ENCODE results near the gene BNIP1.
A peak's percentile ranks its signal among the peaks of the same experiment; 100 is the strongest.
"Not testable (repeated sequence)": the region's sequence is repeated elsewhere in the genome, so short reads cannot be mapped to it uniquely, and the experiment has no call there.

The BNIP1 gene, protein sequence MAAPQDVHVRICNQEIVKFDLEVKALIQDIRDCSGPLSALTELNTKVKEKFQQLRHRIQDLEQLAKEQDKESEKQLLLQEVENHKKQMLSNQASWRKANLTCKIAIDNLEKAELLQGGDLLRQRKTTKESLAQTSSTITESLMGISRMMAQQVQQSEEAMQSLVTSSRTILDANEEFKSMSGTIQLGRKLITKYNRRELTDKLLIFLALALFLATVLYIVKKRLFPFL

DNA sequence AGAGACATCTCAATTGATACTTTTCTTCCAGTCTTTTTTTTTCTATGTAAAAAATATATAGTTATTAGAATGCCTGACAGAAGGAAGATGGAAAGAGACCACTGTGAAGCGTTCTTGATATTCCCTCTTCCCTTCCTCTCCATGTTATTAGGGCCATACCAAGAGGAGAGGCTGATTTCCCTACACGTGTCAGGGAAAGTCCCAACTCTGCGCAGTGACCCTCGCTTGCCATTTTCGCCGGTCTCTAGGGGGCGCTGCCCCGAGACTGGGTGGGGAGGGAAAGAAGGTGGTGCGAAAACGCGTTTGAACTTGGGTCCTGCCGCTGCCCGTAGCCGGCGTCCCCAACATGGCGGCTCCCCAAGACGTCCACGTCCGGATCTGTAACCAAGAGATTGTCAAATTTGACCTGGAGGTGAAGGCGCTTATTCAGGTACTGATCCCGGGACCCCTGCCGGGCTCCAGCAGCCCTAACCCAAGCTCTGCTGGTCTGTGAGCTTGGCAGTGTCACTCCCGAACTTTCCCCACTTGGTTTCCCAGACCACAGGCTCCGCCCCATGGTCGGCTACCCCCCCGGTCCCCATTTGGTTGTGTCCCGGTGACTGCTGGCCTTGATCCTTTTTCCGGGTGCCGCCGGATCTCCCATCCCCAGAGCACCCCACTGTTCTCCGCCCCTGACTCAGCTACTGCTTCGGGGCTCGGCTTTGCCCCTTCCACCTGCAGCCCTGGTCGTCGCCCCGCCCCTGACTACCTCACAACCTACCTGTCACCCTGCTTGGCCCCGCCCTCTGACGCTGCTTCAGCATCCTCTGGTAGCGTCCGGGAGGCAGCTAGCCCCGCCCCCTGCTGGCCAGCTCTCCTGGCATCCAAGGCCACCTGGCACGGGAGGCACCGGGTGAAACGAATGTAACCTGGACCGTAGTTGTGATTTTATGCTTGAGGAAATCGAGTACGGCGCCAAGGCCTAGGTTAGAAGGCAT is at the start of gene BNIP1:
BNIP1 (plus strand) TSS at position 332 of the 977 bp plus-strand sequence; CDS start at position 347, 15 bp downstream.
- peak; percentile 92 to 96 (median 93) for DNase-seq (ENCODE audit: low read depth in 3 of 3)

DNA sequence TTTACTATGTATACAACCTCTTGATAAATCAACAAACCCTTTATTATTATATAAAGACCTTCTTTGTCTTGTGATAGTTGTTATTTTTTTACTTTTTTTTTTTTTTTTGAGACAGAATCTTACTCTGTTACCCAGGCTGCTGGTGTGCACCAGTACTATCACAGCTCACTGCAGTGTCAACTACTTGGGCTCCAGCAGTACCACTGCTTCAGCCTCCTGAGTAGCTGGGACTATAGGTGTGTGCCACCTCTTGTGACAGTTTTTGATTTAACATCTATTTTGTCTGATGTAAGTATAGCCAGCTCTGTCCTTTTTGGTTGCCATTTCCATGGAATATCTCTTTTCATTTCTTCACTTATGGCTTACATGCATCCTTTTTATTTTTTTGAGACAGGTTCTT is 45.5 kb upstream of the BNIP1 start:
- no peak for DNase-seq (ENCODE audit: low read depth in 3 of 3)

DNA sequence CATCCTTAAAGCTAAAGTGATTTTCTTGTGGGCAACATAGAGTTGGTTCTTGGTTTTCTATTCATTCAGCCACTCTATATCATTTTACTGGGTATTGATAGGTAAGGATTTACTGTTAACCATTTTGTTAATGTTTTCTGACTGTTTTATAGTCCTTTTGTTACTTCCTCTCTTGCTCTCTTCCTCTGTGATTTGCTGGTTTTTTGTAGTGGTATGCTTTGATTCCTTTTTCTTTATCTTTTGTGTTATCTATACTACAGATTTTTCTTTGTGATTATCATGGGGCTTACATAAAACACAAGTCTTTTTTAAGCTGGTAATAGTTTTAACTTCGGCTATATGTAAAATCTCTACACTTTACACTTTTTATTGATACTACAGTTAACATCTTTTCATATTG is 44.9 kb upstream of the BNIP1 start:
- no peak for DNase-seq (ENCODE audit: low read depth in 3 of 3)

DNA sequence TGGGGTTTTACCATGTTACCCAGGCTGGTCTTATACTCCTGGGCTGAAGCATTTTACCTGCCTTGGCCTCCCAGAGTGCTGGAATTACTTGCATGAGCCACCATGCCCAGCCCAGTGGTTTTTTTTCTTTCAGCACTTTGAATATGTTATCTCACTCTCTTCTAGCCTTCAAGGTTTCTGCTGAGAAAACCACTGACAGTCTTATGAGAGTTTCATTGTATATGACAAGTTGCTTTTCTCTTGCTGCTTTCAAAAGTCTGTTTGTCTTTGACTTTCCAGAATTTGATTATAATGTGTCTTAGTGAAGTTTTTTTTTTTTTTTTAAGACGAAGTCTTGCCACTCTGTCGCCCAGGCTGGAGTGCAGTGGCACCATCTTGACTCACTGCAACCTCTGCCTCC is 43.1 kb upstream of the BNIP1 start:
- DNase-seq (ENCODE audit: low read depth in 3 of 3): no peak

DNA sequence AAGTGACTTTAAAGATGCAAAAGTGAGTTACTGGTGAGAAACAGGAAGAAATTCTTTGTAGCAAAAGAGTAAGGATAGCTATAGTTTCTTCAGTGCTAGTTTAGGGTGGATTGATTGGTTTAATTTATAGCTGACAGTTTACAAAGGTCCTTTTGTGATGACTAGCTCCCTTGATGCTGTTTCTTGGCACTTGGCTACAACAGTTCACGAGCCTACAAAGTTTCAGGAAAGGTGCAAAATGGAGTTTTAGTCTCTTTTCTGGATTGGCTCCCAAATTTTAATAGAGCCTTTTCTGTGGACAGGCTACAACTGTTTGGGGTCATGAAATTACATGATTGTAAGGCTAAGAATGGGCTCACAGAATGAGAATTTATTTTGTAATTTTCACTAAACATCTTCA is 40.9 kb upstream of the BNIP1 start:
- DNase-seq (ENCODE audit: low read depth in 3 of 3): no peak

DNA sequence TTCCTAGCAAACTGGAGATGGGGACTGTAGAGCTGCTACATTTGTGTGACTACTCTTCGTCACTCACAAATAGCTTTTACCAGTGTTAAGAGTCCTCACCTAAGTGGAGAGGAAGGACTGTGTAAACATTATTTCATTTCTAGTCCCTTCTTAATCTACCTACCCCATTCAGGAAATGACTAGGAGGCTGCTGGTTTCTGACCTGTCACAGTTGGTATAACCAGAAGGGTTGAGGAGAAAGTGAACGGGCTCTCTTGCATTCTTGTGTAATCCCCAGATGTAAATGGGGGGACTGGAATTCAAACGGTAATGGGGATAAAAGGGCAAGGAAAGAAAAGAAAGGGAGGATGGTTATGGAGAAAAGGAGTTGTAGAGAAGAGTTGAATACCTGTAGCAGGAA is 35.4 kb upstream of the BNIP1 start:
- no peak for DNase-seq (ENCODE audit: low read depth in 3 of 3)

DNA sequence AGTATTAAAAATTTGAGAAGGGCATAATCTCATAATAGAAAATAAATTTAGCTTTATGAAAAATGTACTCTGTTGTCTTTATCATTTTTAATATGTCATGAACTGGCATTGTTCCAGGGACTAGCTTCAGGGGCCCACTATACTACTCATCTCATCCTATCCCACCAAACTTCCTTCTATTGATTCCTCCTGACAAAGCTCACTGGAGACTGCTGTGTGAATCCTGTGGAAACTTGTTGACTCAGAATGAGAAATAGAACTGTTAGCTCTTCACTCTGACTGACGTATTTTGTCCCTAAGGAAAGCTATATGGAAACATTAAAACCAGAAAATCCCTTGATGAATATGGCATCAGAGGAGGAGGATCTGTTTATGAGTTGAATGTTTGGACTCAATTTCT is 29.8 kb upstream of the BNIP1 start:
- DNase-seq (ENCODE audit: low read depth in 3 of 3): no peak

DNA sequence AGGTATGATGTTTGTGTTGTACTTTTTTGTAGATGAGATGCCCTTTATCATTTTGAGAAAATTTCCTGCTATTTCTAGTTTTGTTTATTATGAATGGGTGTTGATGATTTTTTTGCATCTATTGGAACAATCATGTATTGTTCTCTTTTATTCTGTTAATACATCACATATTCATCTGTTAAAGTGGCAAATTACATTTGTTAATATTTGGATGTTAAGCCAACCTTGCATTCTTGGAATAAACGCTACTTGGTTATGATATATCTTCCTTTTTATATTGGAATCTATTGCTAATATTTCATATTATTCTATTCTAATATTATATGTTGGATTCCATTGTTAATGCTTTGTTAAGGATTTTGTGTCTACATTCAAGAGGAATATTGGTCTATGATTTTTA is 24.6 kb upstream of the BNIP1 start:
- no peak for DNase-seq (ENCODE audit: low read depth in 3 of 3)

DNA sequence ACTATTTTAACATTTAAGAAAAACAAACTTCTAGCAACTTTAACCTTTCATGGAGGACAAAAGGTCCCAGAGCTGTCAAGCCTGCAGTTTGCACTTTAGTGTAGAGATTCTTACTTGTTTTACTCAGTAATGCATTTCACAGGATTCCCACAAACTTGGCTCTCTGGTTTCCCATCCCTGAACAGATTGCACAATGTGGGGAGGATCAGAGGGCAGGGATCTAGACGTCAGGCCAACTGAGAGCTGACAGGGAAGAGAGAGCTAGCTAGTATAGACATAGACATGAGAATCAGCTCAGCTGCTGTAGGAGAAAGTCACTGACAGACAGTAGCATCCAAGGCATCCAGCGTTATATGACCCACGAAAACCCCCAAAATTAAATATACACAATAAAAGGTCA is 20.9 kb upstream of the BNIP1 start:
- no peak for DNase-seq (ENCODE audit: low read depth in 3 of 3)

DNA sequence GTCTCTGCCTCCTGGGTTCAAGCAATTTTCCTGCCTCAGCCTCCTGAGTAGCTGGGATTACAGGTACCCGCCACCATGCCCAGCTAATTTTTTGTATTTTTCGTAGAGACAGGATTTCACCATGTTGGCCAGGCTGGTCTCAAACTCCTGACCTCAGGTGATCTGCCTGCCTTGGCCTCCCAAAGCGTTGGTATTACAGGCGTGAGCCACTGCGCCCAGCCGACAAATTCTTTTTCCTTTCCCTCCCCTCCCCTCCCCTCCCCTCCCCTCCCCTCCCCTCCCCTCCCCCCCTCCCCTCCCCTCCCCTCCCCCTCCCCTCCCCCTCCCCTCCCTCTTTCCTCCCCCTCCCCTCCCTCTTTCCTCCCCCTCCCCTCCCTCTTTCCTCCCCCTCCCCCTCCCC is 12.2 kb upstream of the BNIP1 start:
- not testable (repeated sequence) for DNase-seq (ENCODE audit: low read depth in 3 of 3)

DNA sequence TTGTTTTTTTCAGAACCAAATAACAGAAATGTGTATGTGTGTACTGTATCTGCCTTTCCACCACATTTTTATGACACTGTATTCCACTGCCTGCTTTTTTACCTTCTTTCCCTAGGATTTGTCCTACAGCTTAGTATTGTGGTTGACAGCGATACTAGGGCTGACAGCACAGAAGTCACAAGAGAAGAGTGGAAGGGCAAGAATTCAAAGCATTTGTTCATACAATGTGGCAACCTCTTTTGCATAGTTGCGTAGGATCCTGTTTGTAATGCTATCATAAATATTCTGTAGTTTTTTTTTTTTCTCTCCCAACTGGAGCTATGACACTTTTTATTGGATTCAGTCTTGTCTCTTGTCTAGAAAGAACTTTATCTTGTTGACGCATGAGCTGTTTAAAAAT is 5.6 kb upstream of the BNIP1 start:
- DNase-seq (ENCODE audit: low read depth in 3 of 3): no peak

DNA sequence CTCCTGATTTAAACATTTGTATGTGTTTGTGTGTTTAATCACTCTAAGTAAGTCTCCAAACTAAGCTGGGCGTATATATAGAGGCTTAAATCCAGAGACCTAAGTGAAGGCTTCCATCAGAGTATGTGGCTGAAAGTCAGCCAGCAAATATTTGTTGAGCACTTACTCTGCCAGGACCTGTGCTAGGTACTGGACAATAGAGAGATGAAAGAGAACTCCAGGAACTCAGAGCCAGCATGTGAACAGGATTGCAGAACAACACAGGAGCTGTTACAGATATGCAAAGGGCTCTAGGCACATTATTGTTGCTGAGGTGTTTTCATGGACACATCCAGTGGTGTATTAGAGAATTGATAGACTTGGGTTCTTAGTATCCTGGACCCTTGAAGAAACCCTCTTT is 4.7 kb upstream of the BNIP1 start:
- no peak for DNase-seq (ENCODE audit: low read depth in 3 of 3)

DNA sequence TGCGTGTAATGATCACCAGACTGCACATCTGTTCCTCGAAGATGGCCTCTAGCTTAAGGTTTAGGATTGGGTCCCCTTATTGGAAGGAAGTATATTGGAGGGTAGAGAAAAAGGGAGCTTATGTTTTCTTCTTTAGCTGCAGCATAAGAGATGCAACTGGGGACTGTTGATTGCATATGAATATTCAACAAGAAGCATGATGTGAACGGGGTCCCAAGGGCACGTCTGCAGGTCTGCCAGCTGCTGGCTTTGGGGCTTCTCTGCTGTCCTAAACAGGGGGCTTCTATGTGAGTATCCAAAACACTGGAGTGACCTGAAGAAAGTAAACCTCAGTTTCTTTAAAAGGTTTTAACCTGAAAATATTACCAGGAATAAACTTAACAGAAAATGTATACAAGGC is 3.6 kb upstream of the BNIP1 start:
- DNase-seq (ENCODE audit: low read depth in 3 of 3): no peak

DNA sequence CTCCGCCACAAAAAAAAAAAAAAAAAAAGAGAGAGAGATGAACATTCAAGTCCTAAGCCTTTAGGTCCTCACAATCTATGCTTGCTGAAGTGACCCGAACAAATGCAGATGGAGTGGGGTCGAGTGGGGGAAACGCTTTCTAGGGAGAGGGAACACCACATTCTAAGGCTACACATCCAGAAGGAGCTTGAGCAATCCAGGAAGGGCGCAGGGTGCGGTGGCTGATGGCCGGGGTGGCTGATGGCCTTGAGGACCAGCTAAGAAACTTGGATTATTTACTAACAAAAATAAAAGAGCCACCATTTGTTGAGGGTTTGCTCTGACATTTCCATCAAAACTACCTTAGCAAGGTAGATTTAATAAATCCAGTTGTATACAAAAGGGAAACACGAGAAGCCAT is 764 bp upstream of the BNIP1 start:
- no peak for DNase-seq (ENCODE audit: low read depth in 3 of 3)

DNA sequence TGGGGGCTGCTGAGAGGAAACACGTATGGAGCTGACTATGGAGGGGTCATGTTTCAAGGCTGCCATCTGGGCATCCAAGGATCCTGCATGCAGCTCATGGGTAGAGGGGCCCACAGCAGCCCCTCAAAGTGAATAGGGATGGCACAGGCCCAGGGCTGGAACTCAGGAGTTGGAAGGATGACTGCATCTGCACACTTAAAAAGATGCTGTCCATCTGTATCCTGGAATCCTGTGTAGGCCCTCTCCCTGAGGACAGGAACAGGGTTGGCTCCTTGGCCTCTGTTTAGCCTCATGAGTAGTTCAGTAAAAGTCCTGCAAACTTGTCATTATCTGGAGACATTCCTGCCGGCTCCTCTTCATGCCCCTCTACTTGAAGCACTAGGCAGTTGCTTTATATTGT is 4.0 kb downstream of the BNIP1 start:
- DNase-seq (ENCODE audit: low read depth in 3 of 3): no peak

DNA sequence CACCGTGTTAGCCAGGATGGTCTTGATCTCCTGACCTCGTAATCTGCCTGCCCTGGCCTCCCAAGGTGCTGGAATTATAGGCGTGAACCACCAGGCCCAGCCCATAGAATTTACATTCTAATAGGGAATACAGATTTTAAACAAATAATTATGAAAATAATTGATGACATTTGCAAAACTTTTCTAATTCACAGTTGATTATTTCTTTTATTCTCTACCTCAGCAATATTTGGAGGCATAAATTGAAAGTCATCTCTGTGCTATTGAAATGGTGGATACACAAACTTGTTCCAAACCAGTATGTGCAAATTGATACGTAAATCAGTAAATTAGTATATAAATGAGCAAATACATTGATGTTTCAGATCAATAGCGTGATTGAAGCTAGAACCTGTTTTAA is 8.2 kb downstream of the BNIP1 start:
- no peak for DNase-seq (ENCODE audit: low read depth in 3 of 3)

DNA sequence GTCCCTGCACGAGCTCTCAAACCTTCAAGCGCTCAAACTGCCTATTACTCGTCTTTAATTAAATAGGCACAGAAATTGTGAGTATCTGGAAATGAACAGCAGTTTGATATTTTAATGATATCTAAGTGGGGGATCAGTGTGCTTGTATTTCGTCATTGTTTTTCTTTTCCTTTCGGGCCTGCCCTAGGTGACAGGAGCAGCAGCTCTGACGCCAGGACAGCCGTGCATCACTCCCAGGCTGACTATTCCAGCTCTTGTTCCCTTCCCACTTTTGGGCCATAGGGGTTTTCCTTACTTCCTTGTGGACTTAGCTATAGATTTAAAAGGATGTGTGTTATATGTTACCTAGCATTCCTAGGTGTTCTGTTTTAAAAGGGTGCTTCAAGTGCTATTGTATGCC is 9.5 kb downstream of the BNIP1 start:
- no peak for DNase-seq (ENCODE audit: low read depth in 3 of 3)

DNA sequence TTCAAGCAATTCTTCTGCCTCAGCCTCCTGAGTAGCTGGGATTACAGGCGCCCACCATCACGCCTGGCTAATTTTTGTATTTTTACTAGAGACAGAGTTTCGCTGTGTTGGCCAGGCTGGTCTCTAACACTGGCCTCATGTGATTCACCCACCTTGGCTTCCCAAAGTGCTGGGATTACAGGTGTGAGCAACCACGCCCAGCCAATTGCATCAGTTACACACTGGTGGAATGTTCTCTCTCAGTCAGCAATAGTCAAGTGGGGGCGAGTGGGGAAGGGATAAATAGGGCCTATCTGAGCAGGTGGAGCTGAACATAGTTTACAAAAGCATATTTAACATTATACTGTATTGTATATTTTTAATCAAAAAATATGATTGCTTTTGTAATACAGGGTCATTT is 10.3 kb downstream of the BNIP1 start:
- DNase-seq (ENCODE audit: low read depth in 3 of 3): not testable (repeated sequence)

DNA sequence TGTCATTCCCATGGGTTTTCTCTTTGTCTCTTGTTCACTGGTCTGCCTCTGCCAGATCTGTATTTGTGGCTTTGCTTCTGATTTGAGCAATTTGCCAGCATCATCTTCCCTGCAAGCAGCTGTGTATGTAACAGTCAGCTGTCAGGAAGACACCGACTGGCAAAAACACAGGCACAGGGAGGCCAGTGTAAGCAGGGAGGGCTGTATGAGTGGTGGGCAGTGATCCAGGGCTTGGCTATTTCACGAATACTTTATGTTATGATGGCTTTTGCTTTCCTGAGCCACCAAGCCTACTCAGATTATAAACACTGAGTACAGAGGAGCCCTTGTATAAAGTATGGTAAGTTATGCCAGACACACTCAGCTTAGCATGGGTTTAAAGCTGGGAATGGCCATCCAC is 11.6 kb downstream of the BNIP1 start:
- DNase-seq (ENCODE audit: low read depth in 3 of 3): no peak

DNA sequence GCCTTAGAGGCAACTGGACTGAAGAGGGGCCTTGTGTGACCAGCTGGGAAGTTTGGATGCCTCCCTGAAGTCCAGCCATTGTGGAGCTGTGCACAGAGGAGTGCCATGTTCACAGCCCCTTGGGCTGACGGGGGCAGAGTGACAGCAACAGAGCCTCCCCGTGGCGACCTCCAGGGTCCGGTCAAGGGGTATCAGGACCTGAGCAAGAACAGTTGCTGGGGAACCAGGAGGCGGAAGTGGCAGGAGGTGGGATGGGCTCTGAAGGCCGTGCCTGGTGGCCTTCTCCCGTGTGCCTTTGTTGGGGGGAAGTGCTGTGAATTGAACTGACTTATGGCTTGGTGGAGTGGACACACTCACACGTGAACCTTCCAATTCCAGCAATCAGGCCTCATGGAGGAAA is 14.0 kb downstream of the BNIP1 start:
- DNase-seq (ENCODE audit: low read depth in 3 of 3): no peak

DNA sequence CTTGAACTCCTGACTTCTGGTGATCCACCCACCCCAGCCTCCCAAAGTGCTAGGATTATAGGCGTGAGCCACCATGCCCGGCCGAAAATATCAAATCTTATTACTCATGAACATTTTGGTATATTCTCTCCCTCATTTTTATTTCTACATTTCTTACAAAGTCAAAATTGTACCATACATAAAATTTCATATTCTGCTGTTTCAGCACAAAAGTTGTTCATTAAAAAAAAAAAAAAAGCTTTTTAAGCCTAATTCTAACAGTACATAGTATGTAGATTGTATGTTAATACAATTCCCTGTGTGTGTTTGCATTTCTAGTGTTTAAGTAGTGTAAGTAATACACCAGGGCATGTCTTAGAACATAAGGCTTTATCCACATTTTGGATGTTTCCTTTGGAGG is 14.9 kb downstream of the BNIP1 start:
- no peak for DNase-seq (ENCODE audit: low read depth in 3 of 3)

DNA sequence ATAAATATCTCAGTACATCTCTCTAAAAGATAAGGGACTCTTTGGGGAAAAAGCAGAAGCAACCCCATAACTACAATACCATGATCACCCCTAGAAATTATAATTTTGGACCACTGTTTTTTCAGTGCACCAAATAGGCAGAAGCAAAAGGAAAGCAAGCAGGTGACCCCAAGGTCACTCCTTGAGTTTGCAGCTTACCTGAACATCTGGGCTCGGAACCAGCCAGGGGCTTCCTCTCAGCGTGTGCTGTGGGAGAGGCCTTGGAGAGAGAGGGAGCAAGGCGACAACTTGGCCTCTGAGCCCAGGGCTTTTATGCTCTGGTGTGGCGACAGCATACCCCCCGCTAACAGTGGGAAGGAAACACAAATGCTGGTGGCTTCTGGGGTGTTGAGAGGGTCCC is 16.8 kb downstream of the BNIP1 start:
- DNase-seq (ENCODE audit: low read depth in 3 of 3): no peak

DNA sequence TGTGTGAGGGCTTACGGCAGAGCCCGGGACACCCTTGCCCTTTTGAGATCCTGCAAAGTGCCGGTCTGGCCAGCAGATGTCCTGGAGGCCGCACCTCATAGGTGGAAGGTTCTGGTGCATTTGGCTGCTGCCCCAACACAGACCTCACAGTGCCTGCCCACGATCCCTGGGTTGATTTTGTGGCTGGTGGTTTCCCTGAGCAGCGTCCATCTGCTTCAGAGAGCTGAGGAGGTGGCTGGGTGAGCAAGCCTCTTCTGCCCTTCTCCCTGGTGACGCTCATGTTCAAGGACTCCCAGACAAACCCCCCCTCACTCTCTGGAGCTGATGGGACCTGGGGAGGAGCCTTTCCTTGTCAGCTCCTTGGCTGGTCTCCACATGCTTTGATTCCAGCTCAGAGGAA is 18.9 kb downstream of the BNIP1 start:
- DNase-seq (ENCODE audit: low read depth in 3 of 3): no peak
